Aorta (tissue), 5 donors: Measurements from ENCODE around the gene CBX6. TPM values are rescaled to one million over a fixed set of nuclear protein-coding genes. Genes with fewer than 3 reads are reported as not detected.
"Not testable (repeated sequence)": the region's sequence is repeated elsewhere in the genome, so short reads cannot be mapped to it uniquely, and the experiment has no call there.

Experiments
- ATAC-seq: fragments of 200-7000 bp; cut with Tn5 transposase; one replicate; pipeline ENCODE4 v1.9.1; 2022; ENCODE audit warnings: moderate library complexity; ENCODE audit not compliant: low FRiP score
- DNase-seq, 2 donors: peaks; one replicate each; pipeline ENCODE4 v3.0.0-alpha.2; 2020
- H3K27ac ChIP-seq, 2 donors: one replicate each; pipeline ENCODE4 v1.5.1; 2013; ENCODE audit warnings: low read length in 2 of 2, mild to moderate bottlenecking in 2 of 2, moderate library complexity in 2 of 2, control low read depth in 1 of 2, inconsistent platforms in 1 of 2, low read depth in 1 of 2
- H3K27me3 ChIP-seq, 2 donors: one replicate each; pipeline ENCODE4 v1.6.1; 2013; ENCODE audit warnings: control low read depth in 1 of 2, low read length in 1 of 2, mild to moderate bottlenecking in 1 of 2, moderate library complexity in 1 of 2; ENCODE audit not compliant: insufficient read depth in 2 of 2, control insufficient read depth in 1 of 2
- H3K36me3 ChIP-seq, 2 donors: one replicate each; pipeline ENCODE4 v1.6.1; 2013; ENCODE audit warnings: control low read depth in 1 of 2, low read length in 1 of 2, mild to moderate bottlenecking in 1 of 2; ENCODE audit not compliant: insufficient read depth in 2 of 2, control insufficient read depth in 1 of 2
- H3K4me1 ChIP-seq, 2 donors: one replicate each; pipeline ENCODE4 v1.6.1; 2013; ENCODE audit warnings: low read length in 2 of 2, control low read depth in 1 of 2, mild to moderate bottlenecking in 1 of 2, moderate library complexity in 1 of 2; ENCODE audit not compliant: insufficient read depth in 2 of 2, control insufficient read depth in 1 of 2
- H3K4me3 ChIP-seq, 2 donors: one replicate each; pipeline ENCODE4 v1.5.1; 2013; ENCODE audit warnings: low read length in 2 of 2, control low read depth in 1 of 2, mild to moderate bottlenecking in 1 of 2
- H3K9me3 ChIP-seq: one replicate; pipeline ENCODE4 v1.6.1; 2013; ENCODE audit warnings: mild to moderate bottlenecking, low read length; ENCODE audit not compliant: control insufficient read depth
- WGBS, 2 donors: extraction: QIAGEN DNeasy Blood & Tissue Kit; methylation state at CpG; one replicate each; pipeline ENCODE4 v1.1.7; 2013; 5-methylcytosine and 5-hydroxymethylcytosine counted together
- intact Hi-C, 2 donors: fragments of 100-400 bp; cut with DNase I; formaldehyde crosslinking; loops; one replicate each; pipeline versions ENCODE4 v1.14.2 to v1.15.0; 2022
- polyA plus RNA-seq, 2 donors: library from polyadenylated mRNA; stranded (reverse); fragments of 200-250 nt; gene quantifications; one replicate each; pipeline ENCODE4 v1.2.3, GENCODE V29; 2013
- total RNA-seq, 2 donors: library from RNA; stranded (reverse); fragmentation: NEBNext Ultra II Directional; extraction: Animal tissue kit (Norgen Biotek cat#: 25700); gene quantifications; one replicate each; pipeline ENCODE4 v1.2.1, GENCODE V29; 2021
- donor health status: healthy with polysubstance abuse.
- donor health status: Bipolar disorder and iron deficiency.
- donor health status: DM: no; HTN: no; CAD: no.
- donor health status: DM: no; HTN: no; CAD: no.
- donor health status: DM: yes; HTN: yes; CAD: no.

CBX6 gene
- total and polyA plus RNA-seq, 4 donors: 17.5 to 104 (median 68.0) TPM

DNA sequence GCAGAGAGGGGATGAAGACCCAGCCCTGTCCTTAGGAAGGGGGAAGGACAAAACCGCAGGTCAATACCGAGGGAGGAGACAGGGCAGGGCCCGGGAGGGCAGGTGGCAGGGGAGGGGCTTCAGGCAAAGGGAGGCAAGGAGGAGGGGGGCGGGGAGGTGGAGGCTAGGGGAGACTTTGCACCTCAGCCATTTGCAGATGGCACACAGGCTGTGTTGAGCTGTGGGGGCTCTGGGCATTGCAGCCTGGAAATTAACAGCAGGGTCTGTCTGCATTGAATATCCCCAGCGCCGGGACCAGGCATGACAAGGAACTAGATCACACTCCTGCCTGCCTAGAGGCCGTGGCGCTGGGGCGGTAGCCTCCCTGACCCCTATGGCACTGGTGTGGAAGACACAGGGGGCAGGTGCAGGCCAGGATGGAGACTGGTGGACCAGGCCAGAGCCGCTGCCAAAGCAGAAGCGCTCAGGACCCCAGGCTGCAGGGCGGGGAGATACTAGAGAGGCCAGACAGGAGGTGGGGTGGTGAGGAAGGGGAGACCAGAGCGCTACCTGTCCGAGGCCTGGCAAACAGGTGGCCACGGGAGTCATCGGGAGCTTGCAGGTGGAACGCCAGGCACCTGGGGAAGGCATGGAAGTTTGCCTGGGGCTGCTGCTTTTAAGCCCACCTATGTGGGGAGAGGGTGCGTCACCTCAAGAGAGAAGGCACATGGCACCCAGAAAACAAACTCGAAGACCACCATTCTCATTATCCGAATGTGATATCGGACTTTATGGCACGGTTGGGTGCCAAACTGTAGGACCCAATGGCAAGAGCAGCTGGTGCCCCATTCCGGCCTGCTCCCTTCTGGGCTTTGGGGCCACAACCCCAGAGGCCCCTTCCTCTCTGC lies 11.5 kb downstream of the CBX6 start:
- no peaks in the 10 kb centered on the region for H3K36me3 ChIP-seq
- ATAC-seq: no peak
- peak in 1 of 2 donors; percentile 31 for DNase-seq
- intact Hi-C loops: loop anchor here (5.0 kb wide), 2 partner anchors 93 to 122 kb away; partner anchors contain the start of gene APOBEC3B (in 1 of the 2)
- H3K4me1 ChIP-seq: peaks cover 0 to 3% of the 10 kb centered on the region in 2 donors
- WGBS, 2 donors: 58 to 59% methylated on average over 23 of the region's 23 CpGs
- no peaks in the 10 kb centered on the region for H3K9me3 ChIP-seq
- H3K27ac ChIP-seq: no peak overlapping the region
- no peaks in the 10 kb centered on the region for H3K27me3 ChIP-seq
- no peak overlapping the region for H3K4me3 ChIP-seq

DNA sequence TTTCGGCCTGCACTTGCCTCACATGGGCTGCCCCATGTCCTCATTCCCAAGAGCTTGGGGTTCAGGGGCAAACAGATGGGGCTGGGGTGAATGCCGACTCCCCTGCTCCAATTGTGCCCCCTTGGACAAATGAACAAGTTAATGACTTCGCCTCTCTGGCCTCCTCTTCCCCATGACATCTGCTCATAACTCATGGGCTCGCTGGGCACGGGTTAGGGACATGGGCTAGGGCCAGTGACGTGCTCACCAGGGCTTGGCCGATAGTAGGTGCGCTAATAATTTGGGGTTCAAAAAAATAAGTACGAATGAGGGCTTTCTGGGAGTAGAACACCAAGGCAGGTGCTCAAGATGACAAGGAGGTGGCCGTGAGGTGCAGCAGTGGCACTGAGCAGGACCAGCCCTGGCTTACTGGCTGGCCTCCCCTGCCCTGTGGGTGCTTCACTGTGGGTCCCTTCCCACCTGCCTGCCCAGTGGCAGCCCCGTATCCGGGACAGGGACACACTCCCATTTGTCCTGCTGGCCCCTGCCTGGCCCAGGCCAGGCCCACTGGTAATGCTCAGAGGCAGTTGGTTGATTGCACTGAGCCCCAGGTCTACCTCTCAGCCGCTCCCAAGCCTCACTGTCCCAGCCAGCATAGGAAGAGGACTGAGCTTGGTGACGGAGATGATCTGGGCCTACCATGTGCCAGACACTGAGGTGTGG lies 12.3 kb downstream of the CBX6 start:
- Histone ChIP-seq H3K27ac (no peak overlapping the region), H3K27me3 (no peaks in the 10 kb centered on the region), H3K4me3 (no peak overlapping the region), H3K36me3 (no peaks in the 10 kb centered on the region), H3K4me1 (no peaks in the 10 kb centered on the region), H3K9me3 (no peaks in the 10 kb centered on the region)
- DNase-seq (peak in 1 of 2 donors; percentile 25), ATAC-seq (no peak)
- 75 to 78% methylated on average over 14 of the region's 14 CpGs for WGBS, 2 donors
- intact Hi-C loops: loop anchor here (5.0 kb wide), 2 partner anchors 92 to 123 kb away; partner anchors contain the start of gene APOBEC3B (in 1 of the 2)

DNA sequence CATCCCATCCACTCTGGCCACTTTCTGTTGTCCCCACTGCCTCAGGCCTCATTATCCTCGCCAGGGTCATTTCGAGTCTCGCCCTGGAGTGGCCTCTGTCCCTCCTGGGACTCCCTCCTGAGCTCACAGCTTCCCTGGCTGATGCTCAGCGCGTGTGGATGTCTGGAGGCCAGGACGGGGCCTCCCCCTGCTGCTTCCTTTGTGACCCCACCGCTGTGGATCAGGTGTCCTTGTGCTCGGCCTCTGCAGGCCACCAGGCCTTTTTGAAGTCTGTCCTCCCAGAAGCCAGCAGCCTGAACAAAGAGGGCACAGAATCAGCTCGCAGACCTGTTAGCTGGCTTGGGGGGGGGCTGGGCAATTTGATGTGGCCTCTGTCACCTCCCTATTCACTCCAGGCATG lies 13.5 kb downstream of the CBX6 start:
- DNase-seq (no peak), ATAC-seq (no peak)
- Histone ChIP-seq H3K27ac (no peak overlapping the region), H3K36me3 (no peaks in the 10 kb centered on the region), H3K4me3 (no peak overlapping the region), H3K9me3 (no peaks in the 10 kb centered on the region), H3K27me3 (no peaks in the 10 kb centered on the region), H3K4me1 (no peaks in the 10 kb centered on the region)
- intact Hi-C loops: no loop called here
- 80 to 84% methylated on average over 9 of the region's 9 CpGs for WGBS, 2 donors

DNA sequence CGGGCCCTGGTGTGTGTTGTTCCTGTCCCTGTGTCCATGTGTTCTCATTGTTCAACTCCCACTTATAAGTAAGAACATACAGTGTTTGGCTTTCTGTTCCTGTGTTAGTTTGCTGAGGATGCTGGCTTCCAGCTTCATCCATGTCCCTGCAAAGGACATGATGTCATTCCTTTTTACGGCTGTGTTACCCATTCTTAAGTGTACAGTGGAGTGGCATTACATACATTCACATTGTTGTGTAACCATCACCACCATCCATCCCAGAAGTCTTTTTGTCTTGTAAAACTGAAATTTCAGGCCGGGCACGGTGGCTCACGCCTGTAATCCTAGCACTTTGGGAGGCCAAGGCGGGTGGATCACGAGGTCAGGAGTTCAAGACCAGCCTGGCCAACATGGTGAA lies 17.5 kb downstream of the CBX6 start:
- H3K4me1 ChIP-seq, intact Hi-C loops, H3K4me3 ChIP-seq, H3K27me3 ChIP-seq, H3K36me3 ChIP-seq, H3K9me3 ChIP-seq, DNase-seq, ATAC-seq, H3K27ac ChIP-seq: not testable (repeated sequence)
- 86 to 89% methylated on average over 6 to 7 of the region's 7 CpGs for WGBS, 2 donors

DNA sequence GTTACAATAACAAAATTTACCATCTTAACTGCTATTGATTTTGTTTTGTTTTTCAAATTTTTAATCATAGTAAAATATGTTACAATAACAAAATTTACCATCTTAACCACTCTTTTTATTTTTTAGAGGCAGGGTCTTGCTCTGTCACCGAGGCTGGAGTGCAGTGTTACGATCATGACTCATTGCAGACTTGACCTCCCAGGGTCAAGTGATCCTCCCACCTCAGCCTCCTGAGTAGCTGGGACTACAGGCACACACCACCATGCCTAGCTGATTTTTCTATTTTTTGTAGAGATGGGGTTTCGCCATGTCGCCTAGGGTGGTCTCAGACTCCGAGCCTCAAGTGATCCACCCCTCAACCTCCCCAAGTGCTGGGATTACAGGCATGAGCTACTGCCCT lies 18.1 kb downstream of the CBX6 start:
- H3K27me3 ChIP-seq, H3K36me3 ChIP-seq, H3K4me3 ChIP-seq, H3K9me3 ChIP-seq, H3K4me1 ChIP-seq, ATAC-seq, intact Hi-C loops, H3K27ac ChIP-seq, DNase-seq: not testable (repeated sequence)
- 87 to 93% methylated on average over 5 of the region's 5 CpGs for WGBS, 2 donors

DNA sequence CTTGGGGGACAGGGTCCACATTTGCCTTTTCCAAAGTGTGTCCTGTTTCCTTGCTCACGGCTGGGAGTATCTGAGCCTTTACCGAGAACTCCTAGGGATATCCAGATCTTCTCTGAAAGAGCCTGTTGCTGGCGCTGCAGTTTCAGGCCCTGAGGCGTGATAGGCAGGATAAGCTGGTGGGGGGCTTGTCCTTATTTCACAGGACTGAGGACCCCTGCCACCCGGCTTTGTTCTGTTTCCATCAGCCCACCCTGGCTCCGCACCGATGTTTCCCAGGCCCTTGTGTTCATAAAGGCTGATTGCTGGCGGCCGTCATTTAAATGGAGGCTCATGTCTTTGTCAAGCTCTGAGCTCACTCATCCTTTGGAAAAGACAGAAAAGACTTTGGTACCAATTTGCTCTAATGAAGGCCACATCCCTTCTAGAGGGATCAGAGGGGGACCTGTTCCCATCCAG lies 18.8 kb downstream of the CBX6 start:
- intact Hi-C loops: no loop called here
- DNase-seq (no peak), ATAC-seq (no peak)
- Histone ChIP-seq H3K9me3 (no peaks in the 10 kb centered on the region), H3K27me3 (no peaks in the 10 kb centered on the region), H3K4me1 (no peaks in the 10 kb centered on the region), H3K27ac (no peak overlapping the region), H3K36me3 (no peaks in the 10 kb centered on the region), H3K4me3 (no peak overlapping the region)
- 80 to 81% methylated on average over 9 of the region's 9 CpGs for WGBS, 2 donors

DNA sequence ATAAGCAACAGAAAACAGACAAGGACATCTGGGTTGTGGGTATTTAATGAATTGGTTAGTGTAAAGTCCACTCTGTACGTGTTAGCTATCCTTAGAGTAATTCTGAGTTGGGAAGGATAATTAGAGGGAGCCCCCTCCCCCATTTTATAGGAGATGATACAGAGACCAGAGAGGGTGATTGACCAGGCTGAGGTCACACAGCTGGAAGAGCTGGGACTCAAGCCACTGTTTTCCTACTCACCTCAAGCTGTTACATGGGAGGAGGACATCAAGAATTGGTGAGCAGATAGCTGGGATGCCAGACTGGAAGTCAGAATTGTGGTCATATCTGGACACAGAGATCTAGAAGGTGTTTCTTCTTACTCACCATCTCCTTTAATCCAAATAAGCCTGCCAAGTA lies 19.5 kb downstream of the CBX6 start:
- DNase-seq (no peak), ATAC-seq (no peak)
- no peaks in the 10 kb centered on the region for H3K9me3 ChIP-seq
- no peaks in the 10 kb centered on the region for H3K4me1 ChIP-seq
- 93 to 95% methylated on average over 1 of the region's 1 CpG for WGBS, 2 donors
- no peak overlapping the region for H3K4me3 ChIP-seq
- intact Hi-C loops: no loop called here
- no peak overlapping the region for H3K27ac ChIP-seq
- H3K27me3 ChIP-seq: no peaks in the 10 kb centered on the region
- no peaks in the 10 kb centered on the region for H3K36me3 ChIP-seq

DNA sequence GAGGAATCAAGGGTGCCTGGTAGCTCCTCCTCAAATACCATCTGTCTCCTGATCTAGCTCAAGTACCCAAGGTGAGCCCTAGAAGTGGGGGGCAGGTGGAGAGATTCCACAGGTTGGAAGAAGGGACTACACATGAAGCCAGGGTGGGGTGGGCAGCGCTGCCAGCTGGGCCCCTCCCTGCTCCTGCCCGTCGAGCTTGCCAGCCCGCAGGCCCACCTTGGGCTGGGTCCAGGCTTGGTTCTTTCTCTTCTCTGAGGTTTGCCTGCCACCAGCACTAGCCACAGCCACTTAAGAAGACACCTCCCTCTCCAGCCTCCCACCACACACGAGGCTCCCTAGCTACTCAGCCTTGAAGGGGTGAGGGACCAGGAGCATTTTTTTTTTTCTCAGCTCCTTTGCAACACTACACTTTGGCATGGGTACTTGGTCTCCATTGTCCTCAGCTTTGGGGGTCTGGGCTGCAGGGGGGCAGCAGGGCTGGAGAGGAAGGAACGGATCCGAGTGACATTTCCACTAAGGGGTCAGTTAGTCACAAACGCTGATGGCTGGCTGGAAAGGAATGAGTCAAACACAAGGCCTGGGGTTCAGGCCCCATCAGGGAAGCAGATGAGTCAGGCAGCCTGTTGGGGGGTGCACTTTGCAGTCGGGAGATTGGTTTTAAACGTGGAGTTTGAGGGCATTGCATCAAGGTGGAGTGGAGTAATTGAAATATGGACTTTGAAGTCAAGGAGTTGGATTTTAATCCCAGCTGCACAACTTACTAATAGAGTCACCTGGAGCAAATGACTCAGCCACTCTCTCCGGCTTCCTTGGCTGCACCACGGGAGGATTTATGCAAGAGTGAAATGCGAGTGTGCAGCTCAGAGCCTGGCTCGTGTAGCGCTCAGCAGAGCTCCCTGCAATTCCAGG lies 20.8 kb downstream of the CBX6 start:
- H3K9me3 ChIP-seq: no peaks in the 10 kb centered on the region
- intact Hi-C loops: no loop called here
- H3K27ac ChIP-seq: no peak overlapping the region
- whole genome bisulfite sequencing, 2 donors: 64 to 67% methylated on average over 15 of the region's 15 CpGs
- H3K27me3 ChIP-seq: no peaks in the 10 kb centered on the region
- no peak for ATAC-seq
- DNase-seq: peak in 1 of 2 donors; percentile 31
- no peak overlapping the region for H3K4me3 ChIP-seq
- H3K4me1 ChIP-seq: no peaks in the 10 kb centered on the region
- no peaks in the 10 kb centered on the region for H3K36me3 ChIP-seq
